Immature natural killer cell (primary cell): Measurements from ENCODE around the gene TACSTD2. TPM values are rescaled to one million over a fixed set of nuclear protein-coding genes. Genes with fewer than 3 reads are reported as not detected.
"Not testable (repeated sequence)": the region's sequence is repeated elsewhere in the genome, so short reads cannot be mapped to it uniquely, and the experiment has no call there.

Experiments
- DNase-seq, 3 donors: peaks; one replicate each; pipeline ENCODE4 v3.0.0; 2022; ENCODE audit warnings: mixed read lengths in 1 of 3
- H3K27ac Mint-ChIP-seq, 6 donors: one replicate each; pipeline ENCODE4 v1.8.0; 2020; ENCODE audit warnings: mixed read lengths in 6 of 6, mild to moderate bottlenecking in 5 of 6, inconsistent platforms in 4 of 6, moderate library complexity in 3 of 6
- H3K27me3 Mint-ChIP-seq, 3 donors: one replicate each; pipeline ENCODE4 v1.8.0; 2020 to 2021; ENCODE audit warnings: low read depth in 3 of 3, mild to moderate bottlenecking in 3 of 3, mixed read lengths in 3 of 3, moderate library complexity in 3 of 3, inconsistent platforms in 1 of 3
- H3K36me3 Mint-ChIP-seq, 3 donors: one replicate each; pipeline ENCODE4 v1.8.0; 2020; ENCODE audit warnings: mixed read lengths in 3 of 3, inconsistent platforms in 2 of 3, mild to moderate bottlenecking in 2 of 3
- H3K4me1 Mint-ChIP-seq, 2 donors: one replicate each; pipeline ENCODE4 v1.8.0; 2020; ENCODE audit warnings: inconsistent platforms in 2 of 2, mild to moderate bottlenecking in 2 of 2, mixed read lengths in 2 of 2, moderate library complexity in 1 of 2
- H3K4me3 Mint-ChIP-seq, 5 donors: one replicate each; pipeline ENCODE4 v1.8.0; 2020; ENCODE audit warnings: mild to moderate bottlenecking in 5 of 5, mixed read lengths in 5 of 5, inconsistent platforms in 3 of 5, moderate library complexity in 3 of 5
- H3K9me3 Mint-ChIP-seq, 6 donors: one replicate each; pipeline ENCODE4 v1.8.0; 2020; ENCODE audit warnings: mild to moderate bottlenecking in 6 of 6, mixed read lengths in 6 of 6, inconsistent platforms in 4 of 6, moderate library complexity in 3 of 6
- polyA plus RNA-seq, 3 donors: library from polyadenylated mRNA; unstranded; fragments of 300-500 nt; fragmentation: Illumina TruSeq; gene quantifications; one replicate each; pipeline ENCODE4 v1.2.3, GENCODE V29; 2021

Gene TACSTD2
- polyA plus RNA-seq, result not detected

GRCh38 chr1:58576727-58577653 lies at the start of gene TACSTD2:
Gene TACSTD2, minus strand, starts transcription at chr1:58577252. Its CDS starts 96 bp downstream, at chr1:58577156.
- Mint-ChIP-seq H3K27me3 (peaks cover 12 to 40% (median 20%) of the 10 kb centered on the region in 3 donors), H3K4me3 (peak within 1 kb of the TSS in 4 of 5 donors; percentile 30 to 59 (median 54)), H3K4me1 (peaks cover 6 to 9% of the 10 kb centered on the region in 2 donors), H3K27ac (no peak within 1 kb of the TSS), H3K9me3 (no peaks in the 10 kb centered on the region), H3K36me3 (no peaks in the 10 kb centered on the region)
- DNase-seq, result no peak

- peaks cover 0 to 5% (median 0%) of the 10 kb centered on the region in 6 donors for H3K9me3 Mint-ChIP-seq
- peaks cover 0 to 4% (median under 1%) of the 10 kb centered on the region in 3 donors for H3K36me3 Mint-ChIP-seq
- H3K4me1 Mint-ChIP-seq, result peaks cover 0 to 2% of the 10 kb centered on the region in 2 donors
- no peak overlapping the region for H3K27ac Mint-ChIP-seq
- no peak overlapping the region for H3K4me3 Mint-ChIP-seq
- no peak for DNase-seq
- peaks cover 0 to 11% (median 7%) of the 10 kb centered on the region in 3 donors for H3K27me3 Mint-ChIP-seq
Measured at GRCh38 chr1:58626293-58626692, 49.2 kb upstream of the TACSTD2 start.

GRCh38 chr1:58623259-58623658 lies 46.2 kb upstream of the TACSTD2 start:
- H3K27ac Mint-ChIP-seq, DNase-seq, H3K36me3 Mint-ChIP-seq, H3K9me3 Mint-ChIP-seq, H3K27me3 Mint-ChIP-seq, H3K4me3 Mint-ChIP-seq, H3K4me1 Mint-ChIP-seq: not testable (repeated sequence)

- H3K27ac Mint-ChIP-seq, result no peak overlapping the region
- no peaks in the 10 kb centered on the region for H3K9me3 Mint-ChIP-seq
- H3K36me3 Mint-ChIP-seq, result peaks cover 0 to 4% (median 0%) of the 10 kb centered on the region in 3 donors
Measured at GRCh38 chr1:58622571-58622970, 45.5 kb upstream of the TACSTD2 start.

GRCh38 chr1:58621391-58621790 lies 44.3 kb upstream of the TACSTD2 start:
- Mint-ChIP-seq H3K27ac (no peak overlapping the region), H3K4me1 (peaks cover 0 to 2% of the 10 kb centered on the region in 2 donors), H3K9me3 (no peaks in the 10 kb centered on the region), H3K4me3 (no peak overlapping the region), H3K27me3 (peaks cover 0 to 7% (median 4%) of the 10 kb centered on the region in 3 donors), H3K36me3 (peaks cover 0 to 4% (median 0%) of the 10 kb centered on the region in 3 donors)
- DNase-seq, result no peak

More at GRCh38 chr1:58622571-58622970, 45.5 kb upstream of the TACSTD2 start:
- Mint-ChIP-seq H3K4me1 (peaks cover 0 to 2% of the 10 kb centered on the region in 2 donors), H3K27me3 (peaks cover 0 to 4% (median 3%) of the 10 kb centered on the region in 3 donors), H3K4me3 (no peak overlapping the region)
- no peak for DNase-seq

GRCh38 chr1:58620926-58621325 lies 43.9 kb upstream of the TACSTD2 start:
- no peak overlapping the region for H3K4me3 Mint-ChIP-seq

GRCh38 chr1:58620259-58620658 lies 43.2 kb upstream of the TACSTD2 start:
- Mint-ChIP-seq H3K27me3 (peaks cover 2 to 4% (median 3%) of the 10 kb centered on the region in 3 donors), H3K4me1 (peaks cover 0 to 2% of the 10 kb centered on the region in 2 donors), H3K4me3 (no peak overlapping the region), H3K27ac (no peak overlapping the region), H3K36me3 (peaks cover 0 to 4% (median 0%) of the 10 kb centered on the region in 3 donors), H3K9me3 (no peaks in the 10 kb centered on the region)
- DNase-seq, result no peak

More at GRCh38 chr1:58620926-58621325, 43.9 kb upstream of the TACSTD2 start:
- peaks cover 0 to 7% (median 4%) of the 10 kb centered on the region in 3 donors for H3K27me3 Mint-ChIP-seq
- peaks cover 0 to 4% (median 0%) of the 10 kb centered on the region in 3 donors for H3K36me3 Mint-ChIP-seq
- no peak overlapping the region for H3K27ac Mint-ChIP-seq
- peaks cover 0 to 2% of the 10 kb centered on the region in 2 donors for H3K4me1 Mint-ChIP-seq
- DNase-seq, result no peak
- no peaks in the 10 kb centered on the region for H3K9me3 Mint-ChIP-seq

GRCh38 chr1:58619286-58620054 lies 42.4 kb upstream of the TACSTD2 start:
- no peak for DNase-seq
- Mint-ChIP-seq H3K4me1 (peaks cover 0 to 2% of the 10 kb centered on the region in 2 donors), H3K4me3 (no peak overlapping the region), H3K27me3 (peaks cover 2 to 4% (median 3%) of the 10 kb centered on the region in 3 donors), H3K27ac (no peak overlapping the region), H3K9me3 (no peaks in the 10 kb centered on the region), H3K36me3 (peaks cover 0 to 4% (median 0%) of the 10 kb centered on the region in 3 donors)

GRCh38 chr1:58618303-58618702 lies 41.3 kb upstream of the TACSTD2 start:
- Mint-ChIP-seq H3K36me3 (peaks cover 0 to 4% (median 0%) of the 10 kb centered on the region in 3 donors), H3K4me1 (no peaks in the 10 kb centered on the region), H3K27me3 (peaks cover 2 to 4% (median 3%) of the 10 kb centered on the region in 3 donors), H3K4me3 (no peak overlapping the region), H3K9me3 (no peaks in the 10 kb centered on the region), H3K27ac (no peak overlapping the region)
- DNase-seq, result no peak

GRCh38 chr1:58611861-58612385 lies 34.9 kb upstream of the TACSTD2 start:
- Mint-ChIP-seq H3K27me3 (peaks cover 5 to 7% (median 6%) of the 10 kb centered on the region in 3 donors), H3K27ac (no peak overlapping the region), H3K9me3 (peaks cover 0 to 6% (median 0%) of the 10 kb centered on the region in 6 donors), H3K36me3 (peaks cover 0 to 4% (median 0%) of the 10 kb centered on the region in 3 donors), H3K4me1 (no peaks in the 10 kb centered on the region), H3K4me3 (no peak overlapping the region)
- DNase-seq, result no peak

GRCh38 chr1:58608945-58609344 lies 31.9 kb upstream of the TACSTD2 start:
- peaks cover 9 to 24% (median 16%) of the 10 kb centered on the region in 6 donors for H3K9me3 Mint-ChIP-seq
- H3K27ac Mint-ChIP-seq, result no peak overlapping the region
- no peak for DNase-seq
- H3K36me3 Mint-ChIP-seq, result peaks cover 0 to 4% (median 0%) of the 10 kb centered on the region in 3 donors
- peaks cover 4 to 11% (median 7%) of the 10 kb centered on the region in 3 donors for H3K27me3 Mint-ChIP-seq
- no peak overlapping the region for H3K4me3 Mint-ChIP-seq
- no peaks in the 10 kb centered on the region for H3K4me1 Mint-ChIP-seq

- Mint-ChIP-seq H3K4me1 (no peaks in the 10 kb centered on the region), H3K9me3 (peaks cover 10 to 30% (median 18%) of the 10 kb centered on the region in 6 donors), H3K36me3 (peaks cover 0 to 4% (median 0%) of the 10 kb centered on the region in 3 donors), H3K4me3 (no peak overlapping the region), H3K27me3 (peaks cover 4 to 13% (median 7%) of the 10 kb centered on the region in 3 donors), H3K27ac (no peak overlapping the region)
- no peak for DNase-seq
Measured at GRCh38 chr1:58608297-58608696, 31.2 kb upstream of the TACSTD2 start.

GRCh38 chr1:58607391-58607790 lies 30.3 kb upstream of the TACSTD2 start:
- Mint-ChIP-seq H3K27me3 (peaks cover 7 to 14% (median 7%) of the 10 kb centered on the region in 3 donors), H3K4me1 (no peaks in the 10 kb centered on the region), H3K4me3 (no peak overlapping the region), H3K36me3 (peaks cover 0 to 4% (median 0%) of the 10 kb centered on the region in 3 donors), H3K27ac (no peak overlapping the region), H3K9me3 (peaks cover 10 to 30% (median 18%) of the 10 kb centered on the region in 6 donors)
- DNase-seq, result no peak
